PFSK-1 (cell line): ENCODE results near the gene PLXDC2.

Experiments
- POLR2AphosphoS5 ChIP-seq: IDR thresholded peaks from 2 replicates; pipeline ENCODE4 v1.6.1; 2012; ENCODE audit warnings: low read depth, mild to moderate bottlenecking, control low read depth, low read length, moderate library complexity
- REST ChIP-seq, 2 experiments: IDR thresholded peaks; 2 replicates each; pipeline versions ENCODE4 v1.6.1 to v1.8.0; 2011 to 2012; ENCODE audit warnings: low read depth in 2 of 2, low read length in 2 of 2, control low read depth in 1 of 2, inconsistent platforms in 1 of 2, mild to moderate bottlenecking in 1 of 2, moderate library complexity in 1 of 2; ENCODE audit not compliant: insufficient read depth in 1 of 2
- TAF1 ChIP-seq: IDR thresholded peaks from 2 replicates; pipeline ENCODE4 v1.6.1; 2012; ENCODE audit warnings: low read length, control low read depth, borderline replicate concordance; ENCODE audit not compliant: insufficient read depth

GRCh38 chr10:19847321-19847720 lies 31.1 kb downstream of the PLXDC2 start:
- TF ChIP-seq POLR2AphosphoS5 = no peak
- TF ChIP-seq REST (IDR thresholded peaks at IDR 0.05; ENCODE audit: insufficient read depth in 1 of 2, low read depth in 2 of 2, low read length in 2 of 2) = no peak
- TF ChIP-seq TAF1 = no peak
